GM19328 (cell line): Measurements from ENCODE around the gene MYH13.
"Not testable (repeated sequence)": the region's sequence is repeated elsewhere in the genome, so short reads cannot be mapped to it uniquely, and the experiment has no call there.

Experiments used
- ATAC-seq: cut with Tn5 transposase; IDR thresholded peaks from one replicate; pipeline ENCODE4 v1.9.1; 2021; ENCODE audit warnings: mild to moderate bottlenecking, moderate library complexity; ENCODE audit not compliant: unreplicated experiment

Gene MYH13

GRCh38 chr17:10306585-10306984 lies 66.2 kb downstream of the MYH13 start:
- no peak for ATAC-seq

DNA sequence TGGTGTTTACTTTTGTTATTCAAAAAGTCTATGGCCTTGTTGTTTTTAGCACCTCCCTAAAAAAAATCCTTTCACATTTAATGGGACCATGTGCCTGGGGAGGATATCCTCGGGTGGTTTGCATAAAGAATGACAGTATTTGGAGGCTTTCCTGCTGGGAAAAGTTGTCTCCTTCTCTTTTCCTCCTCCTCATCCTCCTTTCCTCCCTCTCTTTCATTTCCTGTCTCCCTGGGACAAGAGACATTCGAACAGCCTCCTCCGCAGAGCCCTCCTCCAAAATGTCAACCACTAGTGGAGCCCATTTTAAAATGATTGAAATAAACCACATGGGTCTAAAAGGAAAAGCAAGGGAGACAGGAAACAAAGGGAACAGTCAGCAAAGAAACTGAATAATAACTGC lies 67.4 kb downstream of the MYH13 start:
- no peak for ATAC-seq

DNA sequence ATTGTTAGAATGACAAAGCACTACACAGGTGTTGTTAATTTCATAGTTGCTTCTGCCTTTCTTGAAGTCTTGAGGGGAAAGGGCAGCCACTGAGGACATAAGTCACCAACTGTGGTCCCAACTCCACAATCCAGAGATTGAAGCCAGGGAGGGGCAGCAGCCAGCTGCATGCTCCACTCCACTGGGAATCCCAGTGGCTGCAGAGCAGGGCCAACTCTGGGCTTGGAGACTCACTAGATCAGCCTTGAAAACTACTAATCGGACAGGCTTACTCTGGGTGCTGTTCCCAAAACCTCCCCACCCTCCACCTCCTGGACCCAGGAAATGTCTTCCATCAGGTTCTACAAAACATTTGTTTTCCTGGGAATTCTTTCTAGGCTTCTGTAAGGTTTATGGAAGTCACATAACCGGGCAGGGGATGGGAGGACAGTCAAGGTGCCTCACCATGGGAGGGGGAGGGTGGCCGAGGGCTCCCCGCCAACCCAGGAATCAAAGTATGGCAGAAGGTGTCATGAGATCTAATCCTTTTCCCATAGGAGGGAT lies 68.0 kb downstream of the MYH13 start:
- no peak for ATAC-seq

- ATAC-seq, result no peak
Measured at GRCh38 chr17:10297691-10298090, 75.1 kb downstream of the MYH13 start.

- no peak for ATAC-seq
Measured at GRCh38 chr17:10295728-10296343, 77.0 kb downstream of the MYH13 start.

GRCh38 chr17:10294180-10294579 lies 78.6 kb downstream of the MYH13 start:
- no peak for ATAC-seq

GRCh38 chr17:10292057-10292937 lies 80.5 kb downstream of the MYH13 start:
- no peak for ATAC-seq

DNA sequence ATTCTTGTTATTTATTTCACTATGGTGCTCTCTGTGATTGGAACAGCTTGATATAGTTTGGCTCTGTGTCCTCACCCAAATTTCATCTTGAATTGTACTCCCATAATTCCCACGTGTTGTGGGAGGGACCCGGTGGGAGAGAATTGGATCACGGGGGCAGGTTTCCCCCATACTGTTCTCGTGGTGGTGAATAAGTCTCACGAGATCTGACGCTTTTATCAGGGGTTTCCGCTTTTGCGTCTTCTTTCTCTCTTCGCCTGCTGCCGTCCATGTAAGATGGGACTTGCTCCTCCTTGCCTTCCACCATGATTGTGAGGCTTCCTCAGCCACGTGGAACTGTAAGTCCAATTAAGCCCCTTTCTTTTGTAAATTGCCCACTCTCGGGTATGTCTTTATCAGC lies 81.2 kb downstream of the MYH13 start:
- not testable (repeated sequence) for ATAC-seq

DNA sequence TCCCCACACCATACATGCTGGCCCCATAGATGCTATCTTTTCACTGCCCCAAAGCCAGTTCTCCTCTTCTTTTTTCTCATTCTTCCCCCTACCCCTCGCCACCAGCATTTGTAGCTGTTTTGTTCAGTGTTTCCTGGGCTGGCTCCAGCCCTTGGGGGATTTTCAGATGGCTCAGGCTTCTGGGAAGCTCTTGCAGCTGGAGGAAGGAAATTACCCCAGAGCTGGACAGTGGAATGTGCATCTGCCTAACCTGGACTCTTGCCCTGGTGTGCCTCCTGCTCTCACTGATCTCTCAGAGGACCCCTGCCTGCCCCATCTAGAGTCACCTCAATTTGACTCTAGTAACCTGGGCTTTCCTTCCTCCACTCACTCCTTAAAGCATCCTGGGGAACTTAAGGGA lies 82.8 kb downstream of the MYH13 start:
- no peak for ATAC-seq

GRCh38 chr17:10286324-10286723 lies 86.5 kb downstream of the MYH13 start:
- no peak for ATAC-seq

- no peak for ATAC-seq
Measured at GRCh38 chr17:10285896-10286295, 86.9 kb downstream of the MYH13 start.

GRCh38 chr17:10280068-10280467 lies 92.7 kb downstream of the MYH13 start:
- no peak for ATAC-seq

DNA sequence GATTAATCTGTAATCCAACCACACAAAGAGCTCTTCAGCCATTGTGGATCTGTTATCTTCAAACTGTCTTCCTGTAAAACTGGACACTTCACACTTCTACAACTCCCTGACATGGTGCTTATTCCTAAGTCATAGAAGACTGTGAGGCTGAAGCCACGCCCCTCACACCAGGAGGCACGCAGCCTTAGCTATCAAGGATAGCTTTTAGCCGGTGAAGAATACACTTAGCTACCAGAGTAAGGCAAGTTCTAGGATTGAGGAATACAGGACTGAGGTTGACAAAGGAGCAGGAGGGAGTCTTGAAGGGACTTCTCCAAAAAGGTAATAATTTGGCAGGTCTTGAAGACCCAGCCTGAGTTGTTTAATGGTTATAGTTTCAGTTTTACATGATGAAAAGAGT lies 94.6 kb downstream of the MYH13 start:
- ATAC-seq, result no peak

DNA sequence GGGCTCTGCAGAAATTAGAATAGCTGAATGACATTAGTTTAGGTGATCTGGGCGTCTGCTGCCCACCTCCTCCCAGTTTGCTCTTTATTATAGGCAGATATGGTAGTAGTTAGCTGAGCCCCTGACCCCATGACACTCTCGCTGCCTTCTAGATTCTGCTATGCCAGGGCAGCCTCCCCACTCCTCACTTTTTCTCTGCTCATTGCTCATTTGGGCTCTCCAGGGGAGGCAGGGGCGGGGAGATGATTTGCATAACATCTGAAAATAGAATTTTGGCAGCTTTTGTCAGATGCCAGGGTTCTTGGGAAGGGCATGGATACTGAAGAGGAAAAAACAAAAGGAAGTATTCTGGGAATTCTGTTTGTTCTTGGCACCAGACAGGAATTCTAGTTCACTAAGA lies 96.4 kb downstream of the MYH13 start:
- ATAC-seq, result no peak

GRCh38 chr17:10275418-10275817 lies 97.4 kb downstream of the MYH13 start:
- ATAC-seq, result no peak

DNA sequence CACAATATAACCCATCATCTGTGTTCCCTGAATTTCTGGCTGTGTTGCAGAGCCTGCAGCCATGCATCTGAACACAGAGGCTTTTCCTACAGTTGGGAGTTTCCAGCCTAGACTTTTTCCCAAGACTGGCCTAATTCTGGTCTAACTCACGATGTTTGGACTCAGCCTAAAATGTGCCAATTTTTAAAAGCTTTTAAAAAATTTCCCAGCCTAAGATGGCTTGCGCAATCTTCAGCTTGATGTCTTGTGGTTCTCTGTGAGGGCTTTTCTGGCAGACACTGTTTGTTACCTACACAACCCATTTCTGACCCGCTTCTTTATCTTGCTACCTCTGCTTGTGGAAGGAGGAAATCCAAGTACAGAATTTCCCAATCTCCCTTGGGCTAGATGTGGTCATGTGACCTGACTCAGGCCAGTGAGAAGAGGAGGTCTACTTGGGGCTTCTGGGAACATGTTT lies 101.7 kb downstream of the MYH13 start:
- no peak for ATAC-seq

DNA sequence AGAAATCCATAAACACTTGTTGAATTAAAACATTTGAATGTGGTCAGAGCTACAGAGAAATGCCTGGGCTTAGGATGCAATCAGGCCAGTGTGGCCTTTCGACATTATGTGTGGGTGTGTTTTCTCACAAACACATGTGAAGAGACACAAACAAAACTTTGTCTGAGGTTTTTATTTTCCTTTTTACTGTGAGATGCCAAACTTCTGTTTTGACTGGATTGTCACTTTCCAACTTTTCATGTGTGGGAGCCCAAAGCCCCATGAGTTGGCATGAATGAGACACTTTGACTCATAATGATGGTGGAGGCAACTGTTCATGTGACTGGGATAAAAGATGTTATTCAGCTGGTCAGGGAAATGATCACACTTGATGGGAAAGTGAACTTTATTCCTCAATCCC lies 102.5 kb downstream of the MYH13 start:
- ATAC-seq, result no peak

DNA sequence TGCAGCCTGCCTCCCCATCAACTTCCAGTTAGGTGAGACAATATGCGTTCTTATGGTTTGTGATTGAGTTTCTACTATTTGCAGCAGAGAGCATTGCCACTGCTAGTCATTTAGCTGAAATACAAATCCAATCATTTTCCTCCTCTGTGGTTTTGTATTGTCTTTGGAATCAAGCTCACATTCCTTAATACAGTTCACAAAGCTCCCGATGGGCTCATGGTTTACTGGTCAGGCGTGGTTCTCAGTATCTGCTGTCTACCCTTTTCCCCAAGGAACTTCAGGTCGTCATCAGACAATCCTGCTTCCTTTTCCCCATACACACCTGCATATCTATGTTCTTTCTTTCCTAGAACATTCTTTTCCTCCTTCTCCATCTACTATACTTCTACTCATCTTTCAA lies 104.8 kb downstream of the MYH13 start:
- no peak for ATAC-seq

DNA sequence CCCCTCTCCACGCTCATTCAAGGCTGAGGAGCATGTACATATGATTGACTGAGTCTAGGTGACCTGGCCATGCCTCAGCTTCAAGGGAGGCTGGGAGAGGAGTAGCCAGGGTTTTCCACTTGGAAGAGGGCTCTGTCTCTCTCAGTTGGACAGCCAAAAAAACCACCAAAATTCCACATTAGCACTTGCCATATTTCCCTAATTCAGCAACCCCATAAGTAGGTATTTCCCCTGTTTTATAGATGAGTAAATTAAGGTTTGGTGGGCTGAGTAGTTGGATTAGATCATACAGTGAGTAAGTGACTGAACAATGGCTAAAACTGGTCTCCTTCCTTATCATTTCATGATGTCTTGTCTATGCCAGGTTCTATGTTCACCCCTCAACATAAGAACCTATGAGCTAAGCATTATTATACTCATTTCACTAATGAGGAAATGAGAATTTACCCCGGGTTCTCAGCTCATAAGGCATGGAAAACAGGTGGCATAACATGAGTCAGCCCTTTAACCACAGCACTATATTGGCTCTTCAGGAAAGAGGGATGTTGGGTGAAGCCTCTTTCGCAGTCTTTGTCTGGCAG lies 106.4 kb downstream of the MYH13 start:
- ATAC-seq, result no peak

DNA sequence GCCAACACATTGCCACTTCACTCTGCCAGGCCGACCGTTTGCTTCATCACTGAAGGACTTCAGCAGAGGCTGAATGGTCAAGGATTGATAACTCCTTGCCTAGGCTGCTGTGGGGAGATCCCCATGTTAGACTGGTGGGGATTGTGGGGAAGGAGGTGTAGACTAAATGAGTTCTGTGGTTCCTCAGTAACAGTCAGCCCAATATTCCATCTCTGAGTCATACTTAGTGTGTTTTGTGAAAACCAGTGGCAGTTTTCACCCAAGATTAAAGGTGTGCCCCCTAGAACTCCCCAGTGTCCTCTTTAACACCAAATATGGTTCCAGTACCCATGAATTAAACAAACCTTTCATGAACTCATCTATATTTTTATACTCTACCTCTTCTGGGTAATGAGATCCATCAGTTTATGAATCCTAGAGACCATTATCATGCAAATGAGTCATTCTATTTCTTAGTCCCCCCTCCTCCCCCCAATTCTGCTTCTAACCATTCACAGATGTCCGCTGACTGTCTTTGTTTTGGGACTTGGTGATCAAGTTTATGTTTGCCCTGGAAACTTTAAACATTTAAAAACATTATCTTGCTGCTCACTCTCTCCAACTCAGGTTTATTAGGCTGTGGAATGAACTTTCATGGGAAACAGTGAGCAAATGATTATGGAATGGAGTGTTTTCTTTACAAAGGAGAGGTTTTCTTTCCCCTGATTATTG lies 107.6 kb downstream of the MYH13 start:
- no peak for ATAC-seq

DNA sequence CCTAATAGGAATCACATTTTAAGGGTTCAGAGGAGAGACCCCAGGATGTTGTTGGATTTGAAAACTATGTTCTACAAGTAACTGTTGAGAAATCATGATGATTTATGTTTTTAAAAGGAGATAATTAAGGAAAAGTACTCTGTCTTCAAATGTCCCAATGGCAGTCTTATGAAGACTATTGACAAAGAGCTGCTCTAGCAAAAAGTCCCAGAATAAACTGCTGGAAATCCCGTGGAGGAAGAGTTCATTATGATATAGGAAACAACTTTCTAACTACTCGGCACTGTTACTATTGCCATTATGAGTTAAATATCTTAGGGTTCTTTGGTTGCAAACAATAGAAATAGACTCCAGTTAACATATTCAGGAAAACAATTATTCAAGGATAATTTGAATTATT lies 108.8 kb downstream of the MYH13 start:
- ATAC-seq, result no peak
